Fibroblast of lung (primary cell): ENCODE data around the gene SIN3B. TPM values are rescaled to one million over a fixed set of nuclear protein-coding genes. Genes with fewer than 3 reads are reported as not detected.

Experiments
- DNase-seq, 2 donors: peaks; one replicate each; pipeline versions ENCODE4 v3.0.0 to v3.0.0-alpha.2; 2010; ENCODE audit warnings: low read depth in 2 of 2
- H2AFZ ChIP-seq: 2 replicates; pipeline ENCODE4 v1.5.1; 2012; ENCODE audit warnings: low read length, control low read depth, inconsistent platforms
- H3K27ac ChIP-seq: 2 replicates; pipeline ENCODE4 v1.5.1; 2011; ENCODE audit warnings: low read length, control low read depth; ENCODE audit not compliant: insufficient read depth
- H3K27me3 ChIP-seq: 2 replicates; pipeline ENCODE4 v1.5.1; 2011; ENCODE audit warnings: mild to moderate bottlenecking, low read length; ENCODE audit not compliant: control insufficient read depth, insufficient read depth
- H3K36me3 ChIP-seq: 2 replicates; pipeline ENCODE4 v1.5.1; 2011; ENCODE audit warnings: low read length; ENCODE audit not compliant: control insufficient read depth, insufficient read depth
- H3K4me1 ChIP-seq: 2 replicates; pipeline ENCODE4 v1.5.1; 2011; ENCODE audit warnings: low read length; ENCODE audit not compliant: control insufficient read depth, insufficient read depth; ENCODE audit errors: extremely low read depth
- H3K4me2 ChIP-seq: 2 replicates; pipeline ENCODE4 v1.5.1; 2011; ENCODE audit warnings: low read length, control low read depth; ENCODE audit not compliant: insufficient read depth; ENCODE audit errors: extremely low read depth
- H3K4me3 ChIP-seq, 4 experiments: fragments of 200-600 bp in 1 of 4; sonication (generic) in 1 of 4; replicated peaks in 1 of 4; 2 replicates each; pipeline ENCODE4 v1.5.1; 2011 to 2016; ENCODE audit warnings: low read length in 4 of 4, low read depth in 3 of 4, mild to moderate bottlenecking in 3 of 4, control low read depth in 2 of 4, inconsistent platforms in 1 of 4, mixed read lengths in 1 of 4; ENCODE audit not compliant: insufficient read depth in 1 of 4; ENCODE audit errors: control extremely low read depth in 1 of 4
- H3K79me2 ChIP-seq: 2 replicates; pipeline ENCODE4 v1.5.1; 2012; ENCODE audit warnings: mild to moderate bottlenecking, low read length, inconsistent platforms; ENCODE audit not compliant: control insufficient read depth, insufficient read depth
- H3K9ac ChIP-seq: 2 replicates; pipeline ENCODE4 v1.5.1; 2011; ENCODE audit warnings: mild to moderate bottlenecking, low read length, control low read depth; ENCODE audit not compliant: insufficient read depth
- H3K9me3 ChIP-seq: 2 replicates; pipeline ENCODE4 v1.5.1; 2012; ENCODE audit warnings: low read depth, low read length; ENCODE audit not compliant: control insufficient read depth, insufficient read depth
- H4K20me1 ChIP-seq: 2 replicates; pipeline ENCODE4 v1.5.1; 2011; ENCODE audit warnings: low read length; ENCODE audit not compliant: control insufficient read depth, insufficient read depth; ENCODE audit errors: extremely low read depth
- CTCF ChIP-seq, 2 donors: IDR thresholded peaks in 1 of 2; conservative IDR thresholded peaks in 1 of 2; 1 replicate in 1 of 2; 2 replicates in 1 of 2; pipeline ENCODE4 v1.5.1; 2011 to 2012; ENCODE audit warnings: low read length in 2 of 2, control low read depth in 1 of 2, inconsistent platforms in 1 of 2, low read depth in 1 of 2, mild to moderate bottlenecking in 1 of 2
- EZH2 ChIP-seq: IDR thresholded peaks from 2 replicates; pipeline ENCODE4 v1.5.1; 2012; ENCODE audit warnings: low read length, control low read depth, mild to moderate bottlenecking; ENCODE audit errors: missing control alignments
- polyA plus RNA-seq, 2 donors: library from polyadenylated mRNA; depleted of rRNA in 1 of 2; stranded (reverse) in 1 of 2; unstranded in 1 of 2; fragments of >200 nt; gene quantifications; 2 replicates each; pipeline ENCODE4 v1.2.1, GENCODE V29; 2011 to 2012; ENCODE audit warnings: missing spikeins in 1 of 2
- total RNA-seq: library from RNA; depleted of rRNA; stranded (reverse); fragments of >200 nt; gene quantifications from 2 replicates; pipeline ENCODE4 v1.2.1, GENCODE V29; 2014

SIN3B gene
- total and polyA plus RNA-seq, 2 donors (not counting 1 experiment from before 2014, with no cell fraction given) = 14.9 to 32.9 TPM

DNA sequence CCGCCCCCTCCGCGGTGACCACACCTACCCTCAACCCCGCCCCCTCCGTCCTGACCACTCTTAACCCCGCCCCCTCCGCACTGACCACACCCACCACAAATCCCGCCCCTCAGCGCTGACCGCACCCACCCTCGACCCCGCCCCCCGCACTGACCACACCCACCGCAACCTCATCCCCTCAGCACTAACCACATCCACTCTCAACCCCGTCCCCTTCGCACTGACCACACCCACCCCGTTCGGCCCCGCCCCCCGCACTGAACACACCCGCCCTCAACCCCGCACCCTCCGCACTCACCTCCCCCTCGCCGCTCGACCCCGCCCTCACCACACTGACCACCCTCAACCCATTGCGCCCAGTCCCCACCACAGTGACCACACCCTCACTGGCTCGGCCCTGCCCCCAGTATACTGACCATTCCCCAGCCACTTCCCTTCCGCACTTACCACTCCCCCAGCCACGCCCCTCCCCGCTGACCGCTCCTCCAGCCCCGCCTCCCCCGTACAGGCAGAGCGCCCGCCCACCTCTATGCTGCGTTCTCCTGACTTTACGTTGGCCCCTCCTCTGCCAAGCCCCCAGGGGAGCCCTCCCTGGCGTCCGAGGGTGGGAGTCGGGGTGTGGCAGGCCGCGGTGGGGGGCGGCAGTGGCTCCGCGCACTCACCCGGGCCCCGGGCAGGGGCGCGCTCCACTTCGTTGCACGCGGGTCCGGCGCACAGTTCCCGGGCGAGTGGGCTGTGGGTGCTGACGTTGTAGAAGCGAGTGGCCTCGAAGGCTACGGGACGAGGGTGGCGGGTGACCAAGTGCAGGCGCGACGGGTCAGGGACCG lies 68.0 kb downstream of the SIN3B start:
- Histone ChIP-seq H3K36me3 (no peaks in the 10 kb centered on the region), H3K4me1 (no peaks in the 10 kb centered on the region), H3K9me3 (no peaks in the 10 kb centered on the region), H3K27me3 (peaks cover 2% of the 10 kb centered on the region), H3K79me2 (no peaks in the 10 kb centered on the region), H3K4me2 (peak overlapping the region; percentile 72), H2AFZ (peak overlapping the region; percentile 69), H3K4me3 (peak overlapping the region; percentile 41 to 61 (median 48)), H3K27ac (peak overlapping the region; percentile 13), H3K9ac (peak overlapping the region; percentile 26), H4K20me1 (no peaks in the 10 kb centered on the region)
- no peak for TF ChIP-seq EZH2
- no peak for TF ChIP-seq CTCF (conservative IDR thresholded peaks at IDR 0.05 in 1 of 2, IDR thresholded peaks at IDR 0.05 in 1 of 2; ENCODE audit: low read depth in 1 of 2, low read length in 2 of 2)
- DNase-seq = peak; percentile 91 to 96

DNA sequence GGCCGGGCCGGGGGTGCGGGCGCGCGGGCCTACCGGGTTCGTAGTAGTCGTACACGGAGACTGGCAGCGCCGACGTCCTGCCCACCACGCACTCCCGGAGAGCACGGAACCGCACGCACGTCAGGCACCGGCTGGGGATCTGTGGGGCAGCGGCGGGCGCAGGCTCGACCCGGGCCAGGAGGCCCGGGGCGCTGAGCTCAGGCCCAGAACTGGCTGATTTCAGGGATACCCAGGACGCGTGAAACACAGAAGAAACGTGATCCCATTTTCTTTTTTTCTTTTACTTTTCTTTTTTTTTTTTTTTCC lies 68.6 kb downstream of the SIN3B start:
- Histone ChIP-seq H3K27ac (no peak overlapping the region), H3K36me3 (no peaks in the 10 kb centered on the region), H3K4me1 (no peaks in the 10 kb centered on the region), H3K4me2 (peak overlapping the region; percentile 72), H2AFZ (peak overlapping the region; percentile 69), H3K9me3 (no peaks in the 10 kb centered on the region), H3K27me3 (peaks cover 2% of the 10 kb centered on the region), H4K20me1 (no peaks in the 10 kb centered on the region), H3K79me2 (no peaks in the 10 kb centered on the region), H3K9ac (peak overlapping the region; percentile 26), H3K4me3 (peak overlapping the region in 3 of 4 experiments; percentile 41 to 61 (median 55))
- TF ChIP-seq EZH2 (no peak), CTCF (conservative IDR thresholded peaks at IDR 0.05 in 1 of 2, IDR thresholded peaks at IDR 0.05 in 1 of 2; ENCODE audit: low read depth in 1 of 2, low read length in 2 of 2) (no peak)
- peak in 1 of 2 donors; percentile 27 for DNase-seq

DNA sequence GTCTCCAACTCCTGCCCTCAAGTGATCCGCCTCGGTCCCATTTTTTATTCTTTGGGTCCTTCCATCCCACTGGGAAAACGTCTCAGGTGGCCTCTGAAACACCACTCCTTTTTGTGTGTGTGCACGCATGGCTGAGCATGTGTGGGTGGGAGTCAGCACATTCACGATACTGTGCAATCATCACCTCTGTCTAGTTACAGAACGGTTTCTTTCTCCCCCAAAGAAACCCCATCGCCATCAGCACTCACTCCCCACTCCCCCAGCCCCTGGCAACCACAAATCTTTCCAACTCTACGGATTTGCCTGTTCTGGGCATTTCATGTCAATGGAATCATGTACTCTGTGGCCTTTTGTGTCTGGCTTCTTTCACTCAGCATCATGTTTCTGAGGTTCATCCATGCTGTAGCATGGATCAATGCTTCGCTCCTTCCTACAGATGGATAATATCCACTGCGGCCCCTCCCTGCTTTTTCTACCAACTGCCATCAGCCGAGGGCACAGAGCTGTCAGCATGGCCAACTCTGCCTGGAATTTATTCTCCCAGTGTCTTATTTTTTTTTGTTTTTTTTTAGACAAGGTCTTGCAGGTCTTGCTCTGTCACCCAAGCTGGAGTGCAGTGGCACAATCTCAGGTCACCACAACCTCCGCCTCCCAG lies 69.3 kb downstream of the SIN3B start:
- H3K4me1 ChIP-seq = no peaks in the 10 kb centered on the region
- H3K9ac ChIP-seq = no peak overlapping the region
- H3K79me2 ChIP-seq = no peaks in the 10 kb centered on the region
- peaks cover 2% of the 10 kb centered on the region for H3K27me3 ChIP-seq
- H3K9me3 ChIP-seq = no peaks in the 10 kb centered on the region
- H3K36me3 ChIP-seq = no peaks in the 10 kb centered on the region
- H3K4me3 ChIP-seq = no peak overlapping the region
- H3K27ac ChIP-seq = no peak overlapping the region
- no peaks in the 10 kb centered on the region for H4K20me1 ChIP-seq
- no peak for TF ChIP-seq CTCF (conservative IDR thresholded peaks at IDR 0.05 in 1 of 2, IDR thresholded peaks at IDR 0.05 in 1 of 2; ENCODE audit: low read depth in 1 of 2, low read length in 2 of 2)
- no peak for TF ChIP-seq EZH2
- no peak overlapping the region for H3K4me2 ChIP-seq
- no peak overlapping the region for H2AFZ ChIP-seq
- no peak for DNase-seq
